ENCODE results near the gene CENPN.

GRCh38 chr16:81003064-81003463 lies 4.0 kb upstream of the CENPN start:
- TF ChIP-seq ATF2 (IDR thresholded peaks at IDR 0.05; ENCODE audit: low read length) (no peak), CTCF (IDR thresholded peaks at IDR 0.05; ENCODE audit: control extremely low read depth in 1 of 3, insufficient read depth in 1 of 3, low read depth in 1 of 3, low read length in 3 of 3) (no peak), CHD2 (IDR thresholded peaks at IDR 0.05; ENCODE audit: low read length) (no peak), POLR2A (IDR thresholded peaks at IDR 0.05; ENCODE audit: control extremely low read depth in 1 of 2, low read depth in 2 of 2, low read length in 2 of 2) (no peak), ZNF274 (IDR thresholded peaks at IDR 0.05; ENCODE audit: borderline replicate concordance, extremely low read depth, low read length) (no peak), TEAD4 (IDR thresholded peaks at IDR 0.05; ENCODE audit: low read depth, low read length) (no peak), BCL11A (IDR thresholded peaks at IDR 0.05; ENCODE audit: low read depth in 2 of 2, low read length in 2 of 2) (no peak), POLR2AphosphoS5 (IDR thresholded peaks at IDR 0.05; ENCODE audit: low read depth, low read length) (no peak)
